A549 (cell line): ENCODE measurements around the gene USP15. TPM values are rescaled to one million over a fixed set of nuclear protein-coding genes. Genes with fewer than 3 reads are reported as not detected.
"Not testable (repeated sequence)": the region's sequence is repeated elsewhere in the genome, so short reads cannot be mapped to it uniquely, and the experiment has no call there.

Source experiments
- ATAC-seq, 2 experiments: fragments of 200-7000 bp in 1 of 2; fragments of >200 bp in 1 of 2; cut with Nextera tagmentation in 1 of 2; cut with Tn5 transposase in 1 of 2; 3 replicates each; pipeline versions ENCODE4 v1.8.0 to v1.9.1; 2018 to 2020; ENCODE audit warnings: mild to moderate bottlenecking in 1 of 2, moderate library complexity in 1 of 2
- CTCF ChIA-PET: fragments of 300-600 bp; sonication (Branson Sonifier 250); formaldehyde crosslinking; extraction: SDS; loops from one replicate; lab custom pipeline; 2021; ENCODE audit warnings: antibody characterized with exemption, inconsistent platforms; lab: Yijun Ruan, JAX
- POLR2A ChIA-PET: fragments of 350-600 bp; formaldehyde crosslinking; extraction: SDS; loops from one replicate; lab custom pipeline; 2021; ENCODE audit warnings: antibody characterized with exemption, inconsistent platforms; lab: Yijun Ruan, JAX
- DNase-seq, 2 experiments: peaks; one replicate each; pipeline versions ENCODE4 v3.0.0 to v3.0.0-alpha.2; 2011 to 2016; ENCODE audit warnings: low read depth in 1 of 2, low spot score in 1 of 2
- FAIRE-seq: peaks from 2 replicates; lab custom pipeline; 2011; peaks lifted over from hg19 to GRCh38; lab: Jason Lieb, UNC
- H3K27ac ChIP-seq, 2 experiments: fragments of >200 bp; sonication (Bioruptor Twin); formaldehyde crosslinking; 3 replicates each; pipeline ENCODE4 v1.5.1; 2016 to 2017
- H3K4me1 ChIP-seq: fragments of >200 bp; sonication (Bioruptor Twin); formaldehyde crosslinking; 3 replicates; pipeline ENCODE4 v1.6.1; 2016
- H3K4me2 ChIP-seq: fragments of >200 bp; sonication (Bioruptor Twin); formaldehyde crosslinking; 3 replicates; pipeline ENCODE4 v1.6.1; 2016
- H3K4me3 ChIP-seq: fragments of >200 bp; sonication (Bioruptor Twin); formaldehyde crosslinking; 3 replicates; pipeline ENCODE4 v1.5.1; 2016
- H3K9me3 ChIP-seq: fragments of >200 bp; sonication (Bioruptor Twin); formaldehyde crosslinking; 3 replicates; pipeline ENCODE4 v1.6.1; 2016
- BHLHE40 ChIP-seq: IDR thresholded peaks from 2 replicates; pipeline ENCODE4 v1.6.1; 2012; ENCODE audit warnings: low read depth, low read length, inconsistent platforms
- CBX2 ChIP-seq: fragments of 200-600 bp; sonication (generic); IDR thresholded peaks from 2 replicates; pipeline ENCODE4 v1.6.1; 2016; ENCODE audit warnings: low read depth, mild to moderate bottlenecking, borderline replicate concordance
- CHD4 ChIP-seq: fragments of 200-600 bp; sonication (generic); IDR thresholded peaks from 2 replicates; pipeline ENCODE4 v1.6.1; 2016; ENCODE audit warnings: antibody characterized with exemption, mild to moderate bottlenecking, borderline replicate concordance
- CTCF ChIP-seq: fragments of >200 bp; sonication (Bioruptor Twin); formaldehyde crosslinking; IDR thresholded peaks from 3 replicates; pipeline ENCODE4 v1.5.1; 2016
- EHMT2 ChIP-seq: fragments of 200-600 bp; sonication (generic); IDR thresholded peaks from 2 replicates; pipeline ENCODE4 v1.6.1; 2016; ENCODE audit warnings: antibody characterized with exemption, low read depth, mild to moderate bottlenecking, moderate library complexity
- GATA3 ChIP-seq: IDR thresholded peaks from 2 replicates; pipeline ENCODE4 v1.6.1; 2012; ENCODE audit warnings: borderline replicate concordance
- HDAC2 ChIP-seq: fragments of 200-600 bp; sonication (generic); IDR thresholded peaks from 2 replicates; pipeline ENCODE4 v1.6.1; 2016
- HEYL ChIP-seq: fragments of 250-450 bp; sonication (Bioruptor Pico); IDR thresholded peaks from 2 replicates; pipeline ENCODE4 v1.8.0; 2021; ENCODE audit warnings: mild to moderate bottlenecking, moderate library complexity
- HOXB5 ChIP-seq: fragments of 250-450 bp; sonication (Bioruptor Pico); IDR thresholded peaks from 2 replicates; pipeline ENCODE4 v1.5.0; 2020; ENCODE audit warnings: mild to moderate bottlenecking, moderate library complexity
- NPAS2 ChIP-seq: fragments of 250-450 bp; sonication (Bioruptor Pico); IDR thresholded peaks from 2 replicates; pipeline ENCODE4 v1.8.0; 2022; ENCODE audit warnings: mild to moderate bottlenecking, moderate library complexity, borderline replicate concordance
- POLR2AphosphoS2 ChIP-seq: conservative IDR thresholded peaks from 2 replicates; pipeline ENCODE4 v1.6.1; 2012; ENCODE audit warnings: low read length, improper control_type of control experiment, inconsistent platforms
- RAD21 ChIP-seq, 2 experiments: fragments of >200 bp in 1 of 2; sonication (Bioruptor Twin) in 1 of 2; formaldehyde crosslinking in 1 of 2; IDR thresholded peaks in 1 of 2; conservative IDR thresholded peaks in 1 of 2; 2 replicates in 1 of 2; 3 replicates in 1 of 2; pipeline ENCODE4 v1.6.1; 2012 to 2018; ENCODE audit warnings: inconsistent platforms in 1 of 2
- RCOR1 ChIP-seq: fragments of 150-350 bp; IDR thresholded peaks from 2 replicates; pipeline ENCODE4 v1.6.1; 2014; ENCODE audit warnings: antibody characterized with exemption, low read length, low read depth
- RFX5 ChIP-seq: fragments of 450-650 bp; IDR thresholded peaks from 2 replicates; pipeline ENCODE4 v1.7.1; 2014; ENCODE audit warnings: antibody characterized with exemption, mild to moderate bottlenecking, moderate library complexity
- RNF2 ChIP-seq: fragments of 200-600 bp; sonication (generic); IDR thresholded peaks from 2 replicates; pipeline ENCODE4 v1.6.1; 2016; ENCODE audit warnings: low read depth, mild to moderate bottlenecking, antibody characterized with exemption, moderate library complexity, borderline replicate concordance
- WGBS: methylation state at CpG from one replicate; pipeline ENCODE4 v1.1.6; 2017; ENCODE audit errors: missing lambda C conversion rate; 5-methylcytosine and 5-hydroxymethylcytosine counted together
- polyA plus RNA-seq, 4 experiments: library from polyadenylated mRNA; depleted of rRNA in 3 of 4; stranded (reverse); fragments of >200 nt; fragmentation: RNase III in 1 of 4; extraction: RNeasy Plus Mini Kit Qiagen cat#74134 plus additional on column Dnase treatment in 1 of 4; gene quantifications; 2 replicates in 3 of 4; 3 replicates in 1 of 4; pipeline ENCODE4 v1.2.3, GENCODE V29; 2011 to 2017
- TF ChIP-seq, protein P1 (sequence below): fragments of 150-350 bp; IDR thresholded peaks from 2 replicates; pipeline ENCODE4 v1.6.1; 2014; ENCODE audit warnings: low read depth, mild to moderate bottlenecking, low read length
- TF ChIP-seq, protein P2 (sequence below): fragments of >200 bp; sonication (Bioruptor Twin); formaldehyde crosslinking; IDR thresholded peaks from 3 replicates; pipeline ENCODE4 v1.6.1; 2016

USP15 gene
- polyA plus RNA-seq, 2 of the 4 experiments (the other 2 are of a cell fraction): 30.4 to 67.6 TPM

DNA sequence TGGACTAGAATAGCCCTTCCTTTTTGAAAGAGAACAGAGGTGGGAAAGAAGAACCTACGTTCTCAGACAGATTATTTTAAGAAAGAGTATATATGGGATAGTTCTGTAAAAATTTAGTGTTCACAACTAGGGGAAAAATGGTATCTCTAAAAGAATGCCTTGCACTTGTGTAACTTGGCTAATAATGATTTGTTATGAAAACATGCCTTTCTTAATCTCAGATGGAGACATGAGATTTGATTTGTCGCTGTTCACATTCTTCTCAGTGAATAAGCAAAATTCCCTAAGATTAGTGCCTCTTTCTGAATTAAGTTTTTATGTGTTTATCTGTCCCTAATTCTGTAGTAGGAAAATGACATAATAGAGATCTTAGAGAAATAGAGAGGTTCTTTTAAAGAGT, 100.8 kb downstream of the USP15 start:
- Histone ChIP-seq H3K9me3 (no peaks in the 10 kb centered on the region), H3K27ac (no peak overlapping the region), H3K4me3 (no peak overlapping the region), H3K4me2 (no peak overlapping the region), H3K4me1 (no peaks in the 10 kb centered on the region)
- no peak for ATAC-seq
- ChIA-PET POLR2A (no interaction called here), CTCF (no interaction called here)
- no peak for DNase-seq
- TF ChIP-seq HOXB5 (CRISPR knock-in tag) (no peak), RAD21 (conservative IDR thresholded peaks at IDR 0.05 in 1 of 2, IDR thresholded peaks at IDR 0.05 in 1 of 2) (no peak), CTCF (no peak), GATA3 (no peak), HEYL (CRISPR knock-in tag) (no peak), RCOR1 (no peak), EHMT2 (no peak), CHD4 (no peak), POLR2AphosphoS2 (no peak), CBX2 (no peak), BHLHE40 (no peak), NPAS2 (CRISPR knock-in tag) (no peak), RFX5 (no peak)
- TF ChIP-seq, protein P1, sequence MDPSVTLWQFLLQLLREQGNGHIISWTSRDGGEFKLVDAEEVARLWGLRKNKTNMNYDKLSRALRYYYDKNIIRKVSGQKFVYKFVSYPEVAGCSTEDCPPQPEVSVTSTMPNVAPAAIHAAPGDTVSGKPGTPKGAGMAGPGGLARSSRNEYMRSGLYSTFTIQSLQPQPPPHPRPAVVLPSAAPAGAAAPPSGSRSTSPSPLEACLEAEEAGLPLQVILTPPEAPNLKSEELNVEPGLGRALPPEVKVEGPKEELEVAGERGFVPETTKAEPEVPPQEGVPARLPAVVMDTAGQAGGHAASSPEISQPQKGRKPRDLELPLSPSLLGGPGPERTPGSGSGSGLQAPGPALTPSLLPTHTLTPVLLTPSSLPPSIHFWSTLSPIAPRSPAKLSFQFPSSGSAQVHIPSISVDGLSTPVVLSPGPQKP: no peak
- TF ChIP-seq, protein P2, sequence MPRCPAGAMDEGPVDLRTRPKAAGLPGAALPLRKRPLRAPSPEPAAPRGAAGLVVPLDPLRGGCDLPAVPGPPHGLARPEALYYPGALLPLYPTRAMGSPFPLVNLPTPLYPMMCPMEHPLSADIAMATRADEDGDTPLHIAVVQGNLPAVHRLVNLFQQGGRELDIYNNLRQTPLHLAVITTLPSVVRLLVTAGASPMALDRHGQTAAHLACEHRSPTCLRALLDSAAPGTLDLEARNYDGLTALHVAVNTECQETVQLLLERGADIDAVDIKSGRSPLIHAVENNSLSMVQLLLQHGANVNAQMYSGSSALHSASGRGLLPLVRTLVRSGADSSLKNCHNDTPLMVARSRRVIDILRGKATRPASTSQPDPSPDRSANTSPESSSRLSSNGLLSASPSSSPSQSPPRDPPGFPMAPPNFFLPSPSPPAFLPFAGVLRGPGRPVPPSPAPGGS: no peak
- 95% methylated on average over 2 of the region's 2 CpGs for WGBS
- FAIRE-seq: peak; percentile 49

DNA sequence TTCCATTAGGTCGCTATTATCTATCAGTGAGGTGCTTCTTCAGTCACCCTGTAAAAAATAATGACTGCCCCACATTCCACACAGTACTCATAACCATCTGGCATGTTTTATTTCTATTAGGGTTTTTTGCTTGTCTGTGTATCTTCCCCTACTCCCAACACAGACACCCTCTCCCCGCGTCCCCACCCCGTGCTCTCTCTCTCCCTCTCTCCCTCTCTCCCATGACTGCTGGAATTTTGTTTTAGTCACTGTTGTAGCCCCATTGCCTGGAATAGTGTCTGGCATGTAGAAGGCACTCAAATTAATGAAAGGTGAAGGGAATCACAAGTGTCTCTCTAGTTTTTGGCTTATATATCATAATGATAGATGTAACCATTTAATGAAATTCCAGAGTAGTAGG, 103.3 kb downstream of the USP15 start:
- Histone ChIP-seq H3K4me3 (no peak overlapping the region), H3K4me1 (no peaks in the 10 kb centered on the region), H3K27ac (no peak overlapping the region), H3K4me2 (no peak overlapping the region), H3K9me3 (no peaks in the 10 kb centered on the region)
- POLR2A ChIA-PET: no interaction called here
- DNase-seq: no peak
- no peak for FAIRE-seq
- no peak for ATAC-seq
- no peak for TF ChIP-seq CBX2
- no peak for TF ChIP-seq RNF2
- no peak for TF ChIP-seq HDAC2
- TF ChIP-seq RFX5: no peak
- no peak for TF ChIP-seq HEYL (CRISPR knock-in tag)
- WGBS: 93% methylated on average over 4 of the region's 4 CpGs
- CTCF ChIA-PET: no interaction called here

- POLR2A ChIA-PET, H3K27ac ChIP-seq, H3K4me2 ChIP-seq, H3K9me3 ChIP-seq, FAIRE-seq, DNase-seq, H3K4me1 ChIP-seq, ATAC-seq, CTCF ChIA-PET, H3K4me3 ChIP-seq: not testable (repeated sequence)
- 98% methylated on average over 1 of the region's 1 CpG for WGBS
These were observed 104.5 kb downstream of the USP15 start for GRCh38 chr12:62364697-62365096.

DNA sequence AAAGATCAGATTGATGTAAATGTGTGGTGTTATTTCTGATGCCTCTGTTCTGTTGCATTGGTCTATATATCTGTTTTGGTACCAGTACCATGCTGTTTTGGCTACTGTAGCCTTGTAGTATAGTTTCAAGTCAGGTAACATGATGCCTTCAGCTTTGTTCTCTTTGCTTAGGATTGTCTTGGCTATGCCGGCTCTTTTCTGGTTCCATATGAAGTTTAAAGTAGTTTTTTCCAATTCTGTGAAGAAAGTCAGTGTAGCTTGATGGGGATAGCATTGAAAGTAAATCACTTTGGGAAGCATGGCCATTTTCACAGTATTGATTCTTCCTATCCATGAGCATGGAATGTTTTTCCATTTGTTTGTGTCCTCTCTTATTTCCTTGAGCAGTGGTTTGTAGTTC, 105.6 kb downstream of the USP15 start:
- DNase-seq, POLR2A ChIA-PET, CTCF ChIA-PET, H3K27ac ChIP-seq, H3K4me1 ChIP-seq, H3K9me3 ChIP-seq, FAIRE-seq, H3K4me2 ChIP-seq, ATAC-seq, H3K4me3 ChIP-seq: not testable (repeated sequence)
- WGBS: 93% methylated on average over 1 of the region's 1 CpG
